WTC11 (cell line): Measurements from ENCODE around the gene TUBGCP6. TPM values are rescaled to one million over a fixed set of nuclear protein-coding genes. Genes with fewer than 3 reads are reported as not detected.

Experiments
- ATAC-seq: fragments of 200-7000 bp; cut with Tn5 transposase; 2 replicates; pipeline ENCODE4 v1.10.0; 2021; ENCODE audit warnings: mild to moderate bottlenecking, moderate library complexity
- CTCF ChIA-PET: fragments of 300-600 bp; sonication (Branson Sonifier 250); formaldehyde crosslinking; loops from one replicate; lab custom pipeline; 2021; ENCODE audit warnings: antibody characterized with exemption; lab: Charles Lee
- POLR2A ChIA-PET: fragments of 350-600 bp; sonication (Branson Sonifier 250); formaldehyde crosslinking; loops from one replicate; lab custom pipeline; 2021; ENCODE audit warnings: antibody characterized with exemption; lab: Charles Lee
- DNase-seq: peaks from one replicate; pipeline ENCODE4 v3.0.0; 2021; ENCODE audit warnings: low spot score
- H3K27ac Mint-ChIP-seq: 2 replicates; pipeline ENCODE4 v1.8.0; 2021; ENCODE audit warnings: mixed read lengths
- H3K27me3 Mint-ChIP-seq: 2 replicates; pipeline ENCODE4 v1.8.0; 2021; ENCODE audit warnings: low read depth, mild to moderate bottlenecking, moderate library complexity, mixed read lengths
- H3K36me3 Mint-ChIP-seq: 2 replicates; pipeline ENCODE4 v1.8.0; 2021; ENCODE audit warnings: mixed read lengths
- H3K4me1 Mint-ChIP-seq: 2 replicates; pipeline ENCODE4 v1.8.0; 2022; ENCODE audit warnings: mixed read lengths
- H3K4me3 Mint-ChIP-seq: 2 replicates; pipeline ENCODE4 v1.8.0; 2021; ENCODE audit warnings: mild to moderate bottlenecking, moderate library complexity, mixed read lengths
- H3K9me3 Mint-ChIP-seq: 2 replicates; pipeline ENCODE4 v1.8.0; 2021; ENCODE audit warnings: mixed read lengths
- FOXK1 ChIP-seq: sonication (generic); formaldehyde crosslinking; IDR thresholded peaks from 2 replicates; pipeline ENCODE4 v1.8.0; 2022; ENCODE audit warnings: mild to moderate bottlenecking, moderate library complexity, missing genetic modification reagents
- MYBL2 ChIP-seq: sonication (generic); formaldehyde crosslinking; IDR thresholded peaks from 2 replicates; pipeline ENCODE4 v1.8.1; 2023; ENCODE audit warnings: mild to moderate bottlenecking, moderate library complexity, missing genetic modification reagents
- NR1H2 ChIP-seq: sonication (generic); formaldehyde crosslinking; IDR thresholded peaks from 2 replicates; pipeline ENCODE4 v1.9.0; 2021; ENCODE audit warnings: mild to moderate bottlenecking, moderate library complexity, missing genetic modification reagents
- ZBTB21 ChIP-seq: sonication (generic); formaldehyde crosslinking; IDR thresholded peaks from 2 replicates; pipeline ENCODE4 v1.8.1; 2023; ENCODE audit warnings: mild to moderate bottlenecking, missing genetic modification reagents, borderline replicate concordance
- ZNF219 ChIP-seq: sonication (generic); formaldehyde crosslinking; IDR thresholded peaks from 2 replicates; pipeline ENCODE4 v1.8.0; 2023; ENCODE audit warnings: missing genetic modification reagents, mild to moderate bottlenecking, borderline replicate concordance
- total RNA-seq: library from RNA; stranded (reverse); gene quantifications from 3 replicates; pipeline ENCODE4 v1.2.3, GENCODE V29; 2021
- TF ChIP-seq, protein P1 (sequence below): sonication (generic); formaldehyde crosslinking; IDR thresholded peaks from 2 replicates; pipeline ENCODE4 v1.8.0; 2023; ENCODE audit warnings: missing genetic modification reagents
- TF ChIP-seq, protein P2 (sequence below): sonication (generic); formaldehyde crosslinking; IDR thresholded peaks from 2 replicates; pipeline ENCODE4 v1.8.0; 2022; ENCODE audit warnings: mild to moderate bottlenecking, missing genetic modification reagents
- TF ChIP-seq, protein P3 (sequence below): sonication (generic); formaldehyde crosslinking; IDR thresholded peaks from 2 replicates; pipeline ENCODE4 v1.8.1; 2023; ENCODE audit warnings: mild to moderate bottlenecking, missing genetic modification reagents
- TF ChIP-seq, protein P4 (sequence below): sonication (generic); formaldehyde crosslinking; IDR thresholded peaks from 2 replicates; pipeline ENCODE4 v1.8.0; 2022; ENCODE audit warnings: mild to moderate bottlenecking, missing genetic modification reagents
- TF ChIP-seq, protein P5 (sequence below): sonication (generic); formaldehyde crosslinking; conservative IDR thresholded peaks from 2 replicates; pipeline ENCODE4 v1.8.1; 2022; ENCODE audit warnings: mild to moderate bottlenecking, missing genetic modification reagents
- TF ChIP-seq, protein P6 (sequence below): fragments of 250-450 bp; sonication (Bioruptor Pico); conservative IDR thresholded peaks from 2 replicates; pipeline ENCODE4 v1.9.0; 2021; ENCODE audit warnings: mild to moderate bottlenecking

TUBGCP6 gene
- total RNA-seq, 1 experiment from 2014 or later, result 45.4 TPM

DNA sequence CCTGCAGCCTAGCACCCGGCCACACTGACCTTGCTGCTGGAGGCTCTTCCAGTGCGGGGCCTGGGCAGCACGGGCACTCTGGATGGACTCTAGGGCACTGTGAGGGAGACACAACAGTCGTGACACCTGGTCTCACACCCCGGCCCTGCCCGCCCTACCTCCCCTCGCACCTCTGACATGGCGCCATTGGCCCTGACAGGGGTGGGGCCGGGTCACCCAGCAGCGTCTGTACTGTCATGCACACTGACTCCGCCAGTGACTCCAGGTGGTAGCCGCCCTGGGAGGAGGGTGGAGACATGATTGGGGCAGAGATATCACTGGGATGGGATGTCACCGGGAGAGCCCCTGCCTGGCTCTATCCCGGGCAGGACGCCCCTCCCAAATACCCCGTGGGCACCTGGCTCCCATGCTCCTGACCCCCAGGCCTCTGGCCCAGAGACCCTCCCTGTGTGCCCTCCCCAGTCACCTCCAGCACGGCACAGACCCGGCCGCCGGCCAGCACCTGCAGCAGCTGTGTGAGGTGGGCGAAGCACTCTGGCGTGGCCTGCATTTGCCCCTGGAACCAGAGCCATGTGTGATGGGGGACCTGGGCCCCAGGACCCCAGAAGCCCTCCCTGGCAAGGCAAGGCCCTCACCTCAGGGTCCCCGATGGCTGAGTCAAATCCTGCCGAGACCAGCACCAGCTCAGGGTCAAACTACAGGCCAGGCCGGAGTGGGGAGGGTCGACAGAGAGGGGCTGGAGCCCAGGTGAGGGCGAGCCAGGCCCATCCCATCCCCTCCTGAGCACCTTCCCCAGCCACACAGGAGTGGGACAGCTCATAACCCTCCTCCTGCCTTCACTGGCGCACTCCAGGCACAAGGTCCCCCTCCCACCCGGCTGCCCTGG lies 3.6 kb upstream of the TUBGCP6 start (continued):
- TF ChIP-seq ZNF219 (CRISPR knock-in tag), result no peak
- no peak for TF ChIP-seq MYBL2 (CRISPR knock-in tag)
- TF ChIP-seq, protein P1, sequence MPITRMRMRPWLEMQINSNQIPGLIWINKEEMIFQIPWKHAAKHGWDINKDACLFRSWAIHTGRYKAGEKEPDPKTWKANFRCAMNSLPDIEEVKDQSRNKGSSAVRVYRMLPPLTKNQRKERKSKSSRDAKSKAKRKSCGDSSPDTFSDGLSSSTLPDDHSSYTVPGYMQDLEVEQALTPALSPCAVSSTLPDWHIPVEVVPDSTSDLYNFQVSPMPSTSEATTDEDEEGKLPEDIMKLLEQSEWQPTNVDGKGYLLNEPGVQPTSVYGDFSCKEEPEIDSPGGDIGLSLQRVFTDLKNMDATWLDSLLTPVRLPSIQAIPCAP, result no peak
- TF ChIP-seq, all 79 proteins: peak for 0

DNA sequence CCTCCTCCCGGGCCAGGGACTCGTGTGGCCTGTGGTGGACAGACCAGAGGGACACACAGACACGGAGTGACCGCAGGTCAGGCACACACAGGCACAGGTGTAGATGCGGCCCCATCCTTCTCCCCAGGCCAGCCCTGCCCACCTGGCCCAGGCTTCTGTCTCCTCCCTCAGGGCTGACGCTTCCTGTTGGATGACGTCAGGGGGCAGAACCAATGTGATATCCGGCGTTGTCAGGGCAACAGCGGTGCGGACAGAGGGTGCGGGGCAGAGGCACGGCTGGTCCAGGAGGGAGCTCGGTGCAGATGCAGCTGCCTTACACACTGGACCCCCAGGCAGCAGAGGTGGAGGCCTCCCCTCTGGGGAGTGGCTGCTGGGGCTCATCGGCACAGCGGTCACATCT lies 2.9 kb upstream of the TUBGCP6 start:
- Mint-ChIP-seq H3K27ac (no peak overlapping the region), H3K36me3 (0 out of 2 replicates have a peak, but pooled peaks cover 2% of the 10 kb centered on the region), H3K4me1 (peaks cover 15% of the 10 kb centered on the region), H3K27me3 (no peaks in the 10 kb centered on the region; the same call in 1 of the 2 replicates), H3K4me3 (peak overlapping the region; percentile 45), H3K9me3 (no peaks in the 10 kb centered on the region)
- TF ChIP-seq, protein P2, sequence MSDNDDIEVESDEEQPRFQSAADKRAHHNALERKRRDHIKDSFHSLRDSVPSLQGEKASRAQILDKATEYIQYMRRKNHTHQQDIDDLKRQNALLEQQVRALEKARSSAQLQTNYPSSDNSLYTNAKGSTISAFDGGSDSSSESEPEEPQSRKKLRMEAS (CRISPR knock-in tag), result 0 out of 2 replicates have a peak, but pooled peaks have one; percentile 25
- peak; percentile 81; the same call in 1 of the 2 replicates for TF ChIP-seq ZBTB21 (CRISPR knock-in tag)
- TF ChIP-seq, protein P3, sequence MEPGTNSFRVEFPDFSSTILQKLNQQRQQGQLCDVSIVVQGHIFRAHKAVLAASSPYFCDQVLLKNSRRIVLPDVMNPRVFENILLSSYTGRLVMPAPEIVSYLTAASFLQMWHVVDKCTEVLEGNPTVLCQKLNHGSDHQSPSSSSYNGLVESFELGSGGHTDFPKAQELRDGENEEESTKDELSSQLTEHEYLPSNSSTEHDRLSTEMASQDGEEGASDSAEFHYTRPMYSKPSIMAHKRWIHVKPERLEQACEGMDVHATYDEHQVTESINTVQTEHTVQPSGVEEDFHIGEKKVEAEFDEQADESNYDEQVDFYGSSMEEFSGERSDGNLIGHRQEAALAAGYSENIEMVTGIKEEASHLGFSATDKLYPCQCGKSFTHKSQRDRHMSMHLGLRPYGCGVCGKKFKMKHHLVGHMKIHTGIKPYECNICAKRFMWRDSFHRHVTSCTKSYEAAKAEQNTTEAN (CRISPR knock-in tag), result no peak
- ATAC-seq (peak; percentile 14), DNase-seq (peak; percentile 80)
- CTCF ChIA-PET, result interaction anchor here (0.5 to 1.0 kb wide), 3 partner anchors 11 to 51 kb away, joined by 4 to 6 read pairs (median 6); no protein-coding TSS in a partner anchor
- POLR2A ChIA-PET, result no interaction called here

DNA sequence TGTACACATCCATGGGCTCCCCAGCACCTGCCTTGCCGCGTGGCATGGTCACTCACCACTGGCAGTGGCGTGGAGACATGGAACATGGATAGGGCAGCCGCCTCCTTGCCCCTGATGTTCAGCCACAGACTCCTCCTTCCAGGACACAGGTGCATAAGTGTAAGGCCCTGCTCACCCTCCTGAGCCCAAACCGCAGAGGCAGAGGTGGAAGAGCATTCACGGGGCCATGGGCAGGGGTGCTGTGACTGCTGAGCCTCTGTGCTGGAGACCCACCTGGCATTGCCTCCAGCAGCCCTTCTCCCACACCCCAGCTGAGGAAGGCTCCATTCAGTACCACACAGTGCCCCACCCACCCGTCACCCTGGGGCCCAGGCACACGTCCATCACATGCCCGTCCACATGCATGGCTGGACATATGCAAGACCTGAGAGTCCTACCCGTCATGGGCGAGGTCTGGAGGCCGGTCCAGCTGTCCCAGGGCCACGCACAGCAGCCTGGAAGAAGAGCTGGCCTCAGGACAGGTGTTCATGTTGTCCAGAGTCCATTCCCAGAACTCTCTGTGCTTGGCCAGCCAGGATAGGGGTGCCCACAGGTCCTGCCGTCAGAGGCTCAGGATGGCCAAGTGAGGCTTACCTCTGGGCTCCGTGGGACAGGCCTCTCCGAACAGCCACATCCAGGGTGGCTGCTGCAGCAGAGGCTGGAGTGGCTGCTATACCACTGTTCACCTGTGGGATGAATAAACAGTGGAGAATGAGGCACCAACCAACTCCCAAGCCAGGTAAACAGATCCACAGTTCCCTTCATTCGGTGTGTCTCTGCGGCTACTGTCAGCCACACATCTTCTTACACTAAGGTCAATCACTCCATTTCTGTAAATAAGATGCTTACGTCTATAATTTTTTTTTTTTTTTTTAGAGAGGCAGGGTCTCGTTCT lies 1.7 kb upstream of the TUBGCP6 start:
- Mint-ChIP-seq H3K27me3 (no peaks in the 10 kb centered on the region; the same call in 1 of the 2 replicates), H3K9me3 (no peaks in the 10 kb centered on the region), H3K4me1 (peaks cover 19% of the 10 kb centered on the region), H3K36me3 (0 out of 2 replicates have a peak, but pooled peaks cover 2% of the 10 kb centered on the region), H3K4me3 (peak overlapping the region; percentile 63), H3K27ac (no peak overlapping the region)
- DNase-seq (no peak), ATAC-seq (no peak)
- TF ChIP-seq FOXK1, result no peak
- TF ChIP-seq NR1H2, result no peak
- TF ChIP-seq, protein P4, sequence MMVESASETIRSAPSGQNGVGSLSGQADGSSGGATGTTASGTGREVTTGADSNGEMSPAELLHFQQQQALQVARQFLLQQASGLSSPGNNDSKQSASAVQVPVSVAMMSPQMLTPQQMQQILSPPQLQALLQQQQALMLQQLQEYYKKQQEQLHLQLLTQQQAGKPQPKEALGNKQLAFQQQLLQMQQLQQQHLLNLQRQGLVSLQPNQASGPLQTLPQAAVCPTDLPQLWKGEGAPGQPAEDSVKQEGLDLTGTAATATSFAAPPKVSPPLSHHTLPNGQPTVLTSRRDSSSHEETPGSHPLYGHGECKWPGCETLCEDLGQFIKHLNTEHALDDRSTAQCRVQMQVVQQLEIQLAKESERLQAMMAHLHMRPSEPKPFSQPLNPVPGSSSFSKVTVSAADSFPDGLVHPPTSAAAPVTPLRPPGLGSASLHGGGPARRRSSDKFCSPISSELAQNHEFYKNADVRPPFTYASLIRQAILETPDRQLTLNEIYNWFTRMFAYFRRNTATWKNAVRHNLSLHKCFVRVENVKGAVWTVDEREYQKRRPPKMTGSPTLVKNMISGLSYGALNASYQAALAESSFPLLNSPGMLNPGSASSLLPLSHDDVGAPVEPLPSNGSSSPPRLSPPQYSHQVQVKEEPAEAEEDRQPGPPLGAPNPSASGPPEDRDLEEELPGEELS (CRISPR knock-in tag), result no peak
- TF ChIP-seq, protein P2 (CRISPR knock-in tag), result no peak
- TF ChIP-seq, protein P5, sequence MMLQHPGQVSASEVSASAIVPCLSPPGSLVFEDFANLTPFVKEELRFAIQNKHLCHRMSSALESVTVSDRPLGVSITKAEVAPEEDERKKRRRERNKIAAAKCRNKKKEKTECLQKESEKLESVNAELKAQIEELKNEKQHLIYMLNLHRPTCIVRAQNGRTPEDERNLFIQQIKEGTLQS, result no peak
- TF ChIP-seq, protein P6, sequence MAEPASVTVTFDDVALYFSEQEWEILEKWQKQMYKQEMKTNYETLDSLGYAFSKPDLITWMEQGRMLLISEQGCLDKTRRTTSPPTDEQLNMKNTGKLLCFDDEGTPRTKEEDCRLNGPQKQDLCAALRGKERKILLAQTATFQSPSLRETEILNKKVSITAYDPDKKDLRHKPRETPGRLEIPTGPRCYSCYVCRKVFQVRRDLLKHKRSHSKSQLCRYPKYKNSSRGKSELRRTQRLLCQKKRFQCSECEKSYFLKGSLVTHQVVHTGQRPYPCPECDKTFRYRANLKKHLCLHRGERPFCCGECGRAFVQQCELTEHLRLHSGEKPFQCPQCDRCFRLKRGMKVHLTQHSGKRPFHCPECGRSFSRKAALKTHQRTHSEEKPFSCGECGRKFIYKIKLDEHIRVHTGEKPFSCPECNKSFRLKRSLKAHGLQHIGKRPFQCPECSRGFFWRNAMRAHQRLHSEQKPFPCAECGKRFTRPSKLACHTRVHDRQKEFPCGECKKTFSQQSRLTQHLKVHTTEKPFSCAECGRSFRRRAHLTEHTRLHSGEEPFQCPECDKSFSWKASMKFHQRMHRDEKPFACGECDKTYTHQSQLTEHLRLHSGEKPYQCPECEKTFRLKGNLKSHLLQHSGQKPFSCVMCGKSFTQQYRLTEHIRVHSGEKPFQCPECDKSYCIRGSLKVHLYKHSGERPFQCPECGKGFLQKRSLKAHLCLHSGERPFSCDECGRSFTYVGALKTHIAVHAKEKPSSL, result no peak
- ChIA-PET POLR2A (no interaction called here), CTCF (interaction anchor here (2.0 kb wide), 1 partner anchor 95 kb away, joined by 5 read pairs; no protein-coding TSS in a partner anchor)
